Measurements from ENCODE around the gene TRAPPC3L.

DNA sequence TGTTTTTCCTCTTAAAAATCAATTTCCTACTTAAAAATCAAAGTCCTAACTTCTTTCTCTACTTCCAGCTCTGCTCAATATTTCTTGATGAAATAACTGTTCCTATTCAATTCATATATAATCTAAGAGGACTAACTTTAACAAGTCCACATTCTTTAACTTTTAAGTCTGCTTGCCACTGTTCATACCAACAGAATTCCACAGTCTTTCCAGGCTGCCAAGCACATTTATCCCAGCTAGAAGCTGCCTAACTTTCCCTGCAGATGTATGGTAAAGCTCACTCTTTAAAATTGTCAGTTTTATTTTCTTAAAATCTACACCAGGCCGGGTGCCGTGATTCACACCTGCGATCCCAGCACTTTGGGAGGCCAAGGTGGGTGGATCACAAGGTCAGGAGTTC lies 72.8 kb downstream of the TRAPPC3L start:
- TF ChIP-seq GATA2 (IDR thresholded peaks at IDR 0.05; ENCODE audit: low read depth, low read length), result no peak
- no peak for TF ChIP-seq GATA3 (IDR thresholded peaks at IDR 0.05; ENCODE audit: low read depth, low read length)

Measured in SH-SY5Y (cell line).